GDM1 (cell line): ENCODE measurements around the gene PDIK1L.
A peak's percentile ranks its signal among the peaks of the same experiment; 100 is the strongest.

ENCODE experiments used
- DNase-seq: peaks from one replicate; lab custom pipeline; 2025; lab: John Stamatoyannopoulos, UW

The PDIK1L gene

DNA sequence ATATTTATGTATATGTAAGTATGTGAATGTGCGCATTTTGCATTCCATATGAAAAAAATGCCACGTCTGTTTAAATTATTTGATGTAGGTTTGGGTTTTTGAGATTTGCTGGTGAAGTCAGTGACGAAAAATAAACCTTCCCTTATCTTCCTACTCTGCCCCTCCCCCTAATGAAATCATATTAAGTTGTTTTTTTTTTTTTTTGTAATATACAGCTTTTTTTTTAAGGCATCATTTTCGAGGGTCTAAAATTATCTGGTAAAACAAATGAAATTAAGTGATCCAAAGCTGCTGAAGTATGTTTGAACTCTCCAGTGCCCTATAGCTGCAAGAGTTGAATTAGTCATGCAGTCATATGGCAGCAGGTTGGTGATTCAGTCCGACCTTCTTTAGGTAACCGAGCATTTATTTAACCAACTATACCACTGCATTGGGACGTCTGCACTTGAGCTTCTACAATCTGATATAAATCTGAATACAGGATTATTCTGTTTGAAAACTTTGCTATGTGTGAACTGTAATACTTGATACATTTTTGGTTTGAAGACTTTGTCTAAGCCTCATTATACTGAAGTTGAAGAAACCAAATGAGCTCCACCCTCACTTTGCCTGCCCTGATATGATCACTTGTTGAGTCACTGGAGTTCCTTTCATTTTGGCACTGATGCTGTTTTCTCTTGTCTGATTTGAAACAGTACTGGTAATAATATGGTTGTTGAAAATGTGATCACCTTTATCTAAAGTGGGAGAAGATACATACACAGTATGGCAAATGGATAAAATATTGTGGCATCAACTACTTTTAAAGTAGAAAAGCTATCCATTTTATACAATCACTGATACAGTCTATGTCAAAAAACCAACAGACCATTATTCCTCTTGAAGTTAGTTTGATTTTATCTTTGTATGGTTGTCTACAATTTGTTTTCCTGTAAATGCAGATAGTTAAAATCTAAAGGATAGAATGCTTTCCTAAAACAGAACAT lies 11.7 kb downstream of the PDIK1L start:
- DNase-seq = no peak

DNA sequence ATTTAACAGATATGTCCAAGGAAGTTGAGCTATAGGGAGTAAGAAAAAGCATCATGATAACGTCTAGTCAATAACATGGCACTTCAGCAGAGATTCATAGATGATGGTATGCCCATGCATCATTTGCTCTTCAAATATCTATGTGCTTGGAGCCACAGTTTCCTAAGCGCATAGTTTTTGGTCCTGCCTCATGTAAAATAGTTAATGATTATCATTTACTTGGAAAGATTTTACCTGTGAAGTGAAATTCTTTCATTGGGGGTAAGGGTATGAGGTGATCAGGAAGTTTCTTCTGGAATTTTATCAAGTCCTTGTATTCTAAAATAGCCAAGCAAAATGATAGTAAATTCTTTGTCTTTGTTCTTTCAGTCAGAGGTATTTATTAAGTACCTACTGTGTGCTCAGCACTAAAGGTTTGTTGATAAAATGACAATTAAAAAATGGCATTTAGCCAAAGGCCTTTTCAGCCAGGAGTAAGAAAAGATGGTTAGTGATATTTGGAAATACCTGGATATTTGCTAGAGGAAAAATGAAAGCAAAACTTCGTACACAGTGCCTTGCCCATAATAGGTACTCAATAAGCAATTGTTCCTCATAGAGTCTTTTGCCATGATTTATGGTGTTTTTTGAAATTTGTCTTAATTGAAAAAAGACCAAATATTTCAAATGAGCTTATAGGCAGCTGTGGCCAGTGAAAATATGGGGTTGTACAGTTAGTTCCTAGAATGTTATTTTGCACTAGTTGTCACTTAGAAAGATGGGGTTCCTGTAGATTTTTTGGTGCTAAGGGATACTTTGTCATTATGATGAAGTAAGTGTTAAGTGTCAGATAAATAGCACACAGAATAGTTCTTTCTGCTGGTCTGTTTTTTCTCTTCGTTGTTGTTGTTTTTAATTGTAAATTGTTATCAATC lies 13.1 kb downstream of the PDIK1L start:
- no peak for DNase-seq

DNA sequence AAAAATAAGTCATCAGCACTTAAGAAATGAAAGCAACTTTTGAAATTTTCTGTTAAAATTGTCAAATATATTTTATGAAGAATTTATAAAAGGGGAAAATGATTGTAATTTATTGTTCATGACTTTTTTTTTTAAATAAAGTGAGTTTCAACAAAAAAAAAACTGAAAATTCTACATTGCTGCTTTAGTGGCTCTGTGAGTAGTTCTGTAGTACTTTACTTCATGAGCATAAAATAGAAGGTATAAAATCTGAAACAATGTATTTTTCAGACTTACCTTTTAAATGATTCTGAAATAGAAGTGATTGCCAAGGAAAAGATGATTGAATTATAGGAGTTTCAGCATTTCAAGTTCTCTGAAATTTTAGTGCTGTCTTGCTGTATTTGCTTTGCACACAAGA lies 13.8 kb downstream of the PDIK1L start:
- DNase-seq = no peak

DNA sequence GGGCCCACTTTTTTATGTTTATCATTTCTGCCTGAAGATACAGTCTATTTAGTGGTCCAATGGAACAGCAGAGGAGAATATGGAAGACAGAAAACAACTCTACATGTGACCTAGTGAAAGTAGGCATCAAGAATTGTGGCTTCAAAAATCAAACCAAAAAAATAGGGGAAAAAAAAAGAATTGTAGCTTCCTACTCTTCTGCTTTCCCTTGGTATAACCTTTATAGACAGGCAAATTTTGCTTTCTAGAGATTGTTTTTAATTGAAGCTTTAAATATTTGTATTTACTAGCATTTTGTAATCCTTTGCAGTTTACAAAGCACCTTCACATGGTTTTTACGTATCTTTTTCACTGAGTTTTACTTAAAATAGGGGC lies 14.3 kb downstream of the PDIK1L start:
- no peak for DNase-seq

DNA sequence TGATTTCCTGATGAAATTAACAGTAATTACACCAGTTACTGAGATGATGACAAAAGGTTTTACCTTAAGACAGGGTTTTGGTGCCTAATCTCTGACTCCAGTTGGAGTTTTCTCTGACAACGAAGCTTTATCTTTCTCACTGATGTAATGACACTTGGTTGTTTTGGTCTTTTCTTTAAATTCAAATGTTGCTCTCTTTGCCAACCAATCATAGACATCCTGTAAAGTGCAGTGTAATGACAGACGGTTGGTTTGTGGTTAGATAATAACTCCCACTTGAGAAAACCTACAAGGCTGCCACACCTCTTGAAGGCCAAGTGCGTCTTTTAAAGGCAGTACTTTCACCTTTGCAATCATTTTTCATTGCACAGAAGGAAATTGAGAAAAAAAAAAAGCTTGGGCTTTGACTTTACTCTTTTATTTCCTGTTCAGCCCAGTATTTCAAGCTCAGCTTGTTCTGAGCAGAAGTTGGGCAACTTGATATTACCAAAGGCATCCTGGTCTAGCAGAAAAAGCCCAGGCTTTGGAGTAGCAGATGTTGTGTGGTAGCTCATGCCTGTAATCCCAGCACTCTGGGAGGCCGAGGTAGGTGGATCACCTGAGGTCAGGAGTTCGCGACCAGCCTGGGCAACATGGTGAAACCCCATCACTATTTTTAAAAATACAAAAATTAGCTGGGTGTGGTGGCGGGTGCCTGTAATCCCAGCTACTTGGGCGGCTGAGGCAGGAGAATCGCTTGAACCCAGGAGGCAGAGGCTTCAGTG lies 14.9 kb downstream of the PDIK1L start:
- DNase-seq = peak; percentile 66

DNA sequence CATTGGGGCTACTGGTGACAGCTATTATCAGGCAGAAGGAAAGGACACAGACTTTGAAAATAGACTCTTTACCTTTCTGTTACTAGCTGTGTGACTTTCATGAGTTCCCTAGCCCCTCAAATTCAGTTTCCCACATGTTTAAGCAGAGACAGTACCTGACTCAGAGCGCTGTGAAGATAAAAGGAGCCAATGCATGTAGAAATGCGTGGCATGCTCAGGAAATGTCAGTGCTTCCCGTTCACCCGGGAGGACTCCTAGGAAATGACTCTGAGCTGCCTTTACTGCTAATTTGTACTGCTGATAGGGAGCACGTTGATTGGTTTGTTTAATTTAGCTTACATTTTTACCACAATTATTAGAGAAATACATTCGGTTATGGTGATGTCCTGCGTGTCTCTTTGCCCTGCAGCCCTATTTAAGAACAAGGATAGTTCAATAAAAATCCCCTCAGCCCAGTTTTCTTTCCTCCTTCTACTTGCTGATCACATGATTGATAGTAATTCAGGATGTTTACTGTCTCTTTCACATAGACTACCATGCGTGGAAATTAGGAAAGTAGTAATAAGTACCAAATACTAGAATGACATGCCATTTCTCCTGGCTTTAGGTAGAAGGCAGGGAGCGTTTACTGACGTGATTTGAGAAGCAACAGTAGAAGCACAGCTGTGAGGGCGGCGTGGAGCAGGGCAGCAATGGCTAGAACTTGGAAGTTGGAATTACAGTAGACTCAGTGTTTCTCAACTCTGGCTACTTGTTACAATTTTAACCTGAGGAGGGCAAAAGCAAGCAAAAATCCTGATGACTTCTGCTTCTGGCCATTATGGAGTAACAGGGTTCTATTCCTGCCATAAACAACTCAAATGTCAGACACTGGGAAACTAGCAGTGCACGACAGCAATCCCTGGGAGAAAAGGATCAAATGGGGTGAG lies 15.9 kb downstream of the PDIK1L start:
- DNase-seq = no peak

DNA sequence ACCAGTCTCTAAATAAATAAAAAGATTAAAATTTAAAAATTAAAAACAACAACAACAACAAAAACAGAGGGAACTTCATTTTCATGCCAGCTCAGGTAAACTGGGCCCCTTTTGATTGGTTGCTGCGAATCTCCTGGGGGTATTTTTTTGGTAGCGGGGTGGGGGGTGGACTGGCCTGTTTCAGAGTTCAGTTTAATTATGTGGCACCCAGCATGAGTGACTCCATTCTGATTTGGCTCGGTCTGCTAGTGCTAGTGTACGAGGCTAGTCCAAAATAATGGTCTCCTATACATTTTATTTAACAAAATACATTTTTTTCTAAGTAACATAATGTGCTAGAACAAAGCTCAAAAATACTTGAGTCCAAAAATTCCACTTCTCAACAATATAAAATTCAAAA lies 18.2 kb downstream of the PDIK1L start:
- DNase-seq = no peak

DNA sequence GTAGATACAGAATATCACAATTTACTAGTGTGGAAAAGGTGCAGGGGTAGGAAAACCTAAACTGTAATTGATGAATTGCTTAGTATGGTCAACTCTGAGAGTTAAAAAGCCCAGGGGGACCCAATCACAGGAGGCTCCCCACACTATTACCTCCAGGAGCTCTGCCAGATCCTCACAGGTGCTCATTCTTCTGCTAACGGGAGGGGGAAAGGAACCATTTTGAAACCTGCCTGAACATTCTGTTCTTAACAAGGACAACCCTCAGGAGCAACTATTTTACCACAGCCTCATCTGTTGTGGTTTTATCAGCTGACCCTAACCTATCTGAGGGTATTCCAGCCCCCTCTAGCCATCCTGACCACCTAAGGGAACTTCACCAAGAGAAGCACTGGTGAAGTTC lies 19.1 kb downstream of the PDIK1L start:
- no peak for DNase-seq

DNA sequence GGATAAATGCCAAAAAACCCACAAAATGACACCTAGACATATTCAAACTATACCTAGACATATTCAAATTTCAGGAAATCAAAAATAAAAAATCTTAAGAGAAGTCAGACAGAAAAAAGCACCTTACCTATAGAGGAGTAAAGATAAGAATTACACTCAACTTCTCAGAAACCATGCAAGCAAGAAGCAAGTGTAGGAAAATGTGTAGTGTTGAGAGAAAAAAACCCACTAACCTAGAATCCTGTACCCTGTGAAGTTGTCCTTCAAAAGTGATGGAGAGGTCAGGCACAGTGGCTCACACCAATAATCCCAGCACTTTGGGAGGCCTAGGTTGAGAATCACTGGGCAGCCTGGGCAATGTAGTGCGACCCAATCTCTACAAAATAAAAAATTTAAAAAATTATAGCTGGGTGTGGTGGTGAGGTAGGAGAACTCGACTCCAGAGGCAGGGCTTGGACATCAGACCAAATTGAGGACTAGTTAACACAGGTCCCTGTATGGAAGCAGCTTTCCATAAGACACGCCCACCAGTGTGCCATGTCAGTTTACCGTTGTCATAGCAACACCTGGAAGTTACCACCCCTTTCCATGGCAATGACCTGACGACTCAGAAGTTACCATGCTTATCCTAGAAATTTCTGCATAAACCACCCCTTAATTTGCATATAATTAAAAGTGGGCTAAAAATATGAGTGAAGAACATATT lies 20.7 kb downstream of the PDIK1L start:
- no peak for DNase-seq

DNA sequence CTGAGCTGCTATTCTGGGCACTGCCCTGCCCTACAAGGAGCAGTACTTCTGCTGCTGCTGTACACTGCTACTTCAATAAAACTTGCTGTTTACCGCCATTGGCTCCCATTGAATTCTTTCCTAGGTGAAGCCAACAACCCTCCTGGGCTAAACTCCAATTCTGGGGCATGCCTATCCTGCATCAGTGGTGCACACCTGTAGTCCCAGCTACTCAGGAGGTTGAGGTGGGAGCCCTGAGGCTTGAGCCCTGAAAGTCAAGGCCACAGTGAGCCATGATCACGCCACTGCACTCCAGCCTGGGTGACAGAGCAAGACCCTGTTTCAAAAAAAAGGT lies 21.2 kb downstream of the PDIK1L start:
- no peak for DNase-seq

DNA sequence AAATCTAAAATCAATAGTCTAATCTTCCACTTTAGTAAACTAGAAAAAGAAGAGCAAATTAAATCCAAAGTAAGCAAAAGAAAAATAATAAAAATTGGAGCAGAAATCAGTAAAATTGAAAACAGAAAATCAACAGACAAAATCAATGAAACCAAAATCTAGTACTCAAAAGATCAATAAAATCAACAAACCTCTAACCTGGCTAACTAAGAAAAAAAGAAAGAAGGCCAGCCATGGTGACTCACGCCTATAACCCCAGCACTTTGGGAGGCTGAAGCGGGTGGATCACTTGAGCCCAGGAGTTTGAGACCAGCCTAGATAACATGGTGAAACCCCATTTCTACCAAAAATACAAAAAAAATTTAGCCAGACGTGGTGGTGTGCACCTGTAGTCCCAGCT lies 22.8 kb downstream of the PDIK1L start:
- DNase-seq = no peak

DNA sequence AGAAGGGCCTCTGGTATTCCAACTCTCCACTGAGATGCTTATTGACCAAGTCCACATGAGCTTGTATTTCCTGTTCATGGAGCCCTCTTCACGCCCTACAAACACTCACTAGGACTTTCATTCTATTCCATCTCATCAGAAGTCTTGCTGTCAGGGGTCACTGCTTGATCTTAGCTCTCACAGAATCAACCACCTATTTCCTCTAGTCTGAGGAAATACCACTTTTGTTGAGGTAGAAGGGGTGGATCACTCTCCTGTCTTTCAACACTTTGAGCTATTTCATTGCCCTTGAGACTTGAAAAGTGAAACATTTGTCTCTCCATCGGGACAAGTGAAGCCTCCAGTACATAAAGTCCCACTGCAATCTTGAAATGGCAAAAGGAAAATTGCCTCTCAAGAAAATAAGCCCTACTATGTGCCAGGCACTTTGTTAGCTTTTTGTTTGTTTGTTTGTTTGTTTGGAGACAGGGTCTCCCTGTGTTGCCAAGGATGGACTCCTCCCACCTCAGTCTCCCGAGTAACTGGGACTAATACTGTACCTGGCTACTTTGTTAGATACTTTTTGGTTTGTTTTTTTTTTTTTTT lies 27.4 kb downstream of the PDIK1L start:
- DNase-seq = peak; percentile 21

DNA sequence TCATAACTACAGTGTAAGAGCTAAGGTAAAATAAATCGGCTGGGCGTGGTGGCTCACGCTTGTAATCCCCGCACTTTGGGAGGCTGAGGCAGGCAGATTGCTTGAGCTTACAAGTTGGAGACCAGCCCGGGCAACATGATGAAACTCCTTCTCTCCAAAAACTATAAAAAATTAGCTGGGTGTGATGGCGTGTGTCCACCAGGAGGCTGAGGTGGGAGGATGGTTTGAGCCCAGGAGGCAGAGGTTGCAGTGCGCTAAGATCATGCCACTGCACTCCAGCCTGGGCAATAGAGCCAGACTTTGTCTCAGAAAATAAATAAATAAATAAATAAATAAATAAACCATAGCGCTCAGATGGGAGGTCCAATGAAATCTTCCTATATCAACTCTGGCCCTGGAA lies 30.5 kb downstream of the PDIK1L start:
- no peak for DNase-seq

DNA sequence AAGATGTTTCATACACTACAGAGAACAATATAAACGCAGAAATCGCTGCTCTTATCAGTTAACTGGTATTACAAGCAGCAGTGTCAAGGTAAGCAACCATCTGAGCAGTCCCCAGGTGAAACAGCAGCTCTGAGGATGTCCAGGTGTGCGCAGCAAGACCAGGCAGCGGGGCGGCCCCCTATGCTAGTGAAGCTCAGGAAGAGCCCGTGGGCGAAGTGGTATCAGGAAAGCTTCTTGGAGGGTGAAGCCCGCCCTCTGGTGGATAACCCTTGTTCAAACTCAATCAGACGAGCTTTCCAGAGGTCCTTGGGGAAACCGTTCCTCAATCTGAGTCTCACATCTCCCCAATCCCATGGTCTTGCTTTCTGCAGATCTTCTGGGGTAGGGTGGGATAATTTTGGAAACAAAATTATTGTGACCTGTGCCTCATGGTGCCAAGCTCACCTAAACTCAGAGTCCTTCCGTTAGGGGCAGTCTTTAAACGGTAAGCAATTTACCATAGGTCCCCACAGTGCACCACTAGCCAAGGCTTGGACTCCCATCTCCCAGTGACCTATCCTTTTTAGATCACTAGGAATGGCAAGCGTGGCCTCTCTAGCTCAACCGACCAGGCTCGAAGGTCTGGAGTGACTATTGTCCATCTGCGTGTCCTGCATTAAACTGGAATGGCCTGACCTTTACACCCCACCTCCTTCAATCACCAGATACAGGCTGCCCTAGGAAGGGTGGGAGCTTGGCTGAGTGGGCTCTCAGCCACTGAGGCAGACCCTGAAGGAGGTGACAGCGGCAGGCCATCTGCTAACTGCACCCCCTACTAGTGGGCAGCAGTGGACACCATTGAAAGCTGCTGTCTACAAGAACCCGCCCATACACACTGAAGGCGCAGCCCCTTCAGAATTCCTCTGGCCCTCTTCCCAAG lies 33.7 kb downstream of the PDIK1L start:
- peak; percentile 66 for DNase-seq

DNA sequence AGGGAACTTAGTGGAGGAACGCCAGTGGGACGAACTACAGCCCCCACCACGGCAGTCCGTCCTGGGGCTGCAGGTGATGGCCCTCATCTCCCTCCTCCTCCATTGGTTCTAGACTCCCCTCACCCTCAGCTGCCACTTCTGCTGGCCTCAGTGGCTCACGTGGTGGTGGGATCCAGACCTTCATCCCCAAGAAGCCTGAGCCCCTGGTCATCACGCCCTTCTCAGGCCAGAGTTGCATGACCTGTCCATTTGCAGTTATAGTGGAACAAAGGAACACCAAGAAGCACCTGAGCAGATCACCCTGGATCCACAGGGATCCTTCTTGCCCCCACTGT lies 34.3 kb downstream of the PDIK1L start:
- DNase-seq = no peak

DNA sequence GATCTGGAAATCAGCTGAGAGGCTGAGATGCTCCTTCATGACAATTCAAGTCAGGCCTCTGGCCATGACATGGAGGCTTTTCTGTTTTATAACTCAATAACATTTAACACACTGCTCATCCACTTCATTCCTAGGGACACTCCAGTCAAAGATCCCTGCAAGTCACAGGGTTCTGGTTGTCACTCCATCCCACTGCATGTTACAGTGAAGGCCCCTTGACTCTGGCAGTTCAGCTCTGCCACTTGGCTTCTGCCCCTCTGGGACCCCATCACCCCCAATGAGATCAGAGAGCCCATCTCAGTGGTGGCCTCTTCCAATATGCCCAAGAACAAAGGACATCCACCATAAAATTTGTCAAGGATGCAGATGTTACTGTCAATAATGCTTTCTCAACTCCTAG lies 37.3 kb downstream of the PDIK1L start:
- no peak for DNase-seq

DNA sequence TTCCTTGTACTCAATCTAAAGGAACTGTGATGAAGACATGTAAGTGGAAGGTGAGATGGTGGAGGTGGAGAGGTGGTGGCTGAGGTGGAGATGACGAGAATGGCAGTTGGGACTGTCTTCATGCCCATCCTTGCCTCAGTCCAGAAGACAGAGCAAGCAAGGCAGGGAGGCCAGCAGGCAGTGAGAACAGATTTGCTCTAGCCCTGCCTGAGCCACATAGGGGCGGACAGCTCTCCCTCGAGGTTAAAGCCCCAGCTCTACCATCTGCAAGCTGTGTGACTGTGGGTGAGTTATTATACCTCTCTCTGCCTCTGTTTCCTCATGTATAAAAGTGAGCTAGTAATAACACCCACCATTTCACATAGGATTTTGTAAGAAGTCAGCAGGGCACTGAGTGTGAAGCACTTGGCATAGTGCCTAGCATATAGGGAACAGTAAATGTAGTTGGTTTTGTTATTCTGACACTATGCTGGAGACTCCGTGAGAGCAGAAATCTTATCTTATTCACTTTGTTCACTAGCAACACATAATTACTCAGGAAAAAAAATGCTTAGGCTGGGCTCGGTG lies 42.4 kb downstream of the PDIK1L start:
- DNase-seq = no peak

DNA sequence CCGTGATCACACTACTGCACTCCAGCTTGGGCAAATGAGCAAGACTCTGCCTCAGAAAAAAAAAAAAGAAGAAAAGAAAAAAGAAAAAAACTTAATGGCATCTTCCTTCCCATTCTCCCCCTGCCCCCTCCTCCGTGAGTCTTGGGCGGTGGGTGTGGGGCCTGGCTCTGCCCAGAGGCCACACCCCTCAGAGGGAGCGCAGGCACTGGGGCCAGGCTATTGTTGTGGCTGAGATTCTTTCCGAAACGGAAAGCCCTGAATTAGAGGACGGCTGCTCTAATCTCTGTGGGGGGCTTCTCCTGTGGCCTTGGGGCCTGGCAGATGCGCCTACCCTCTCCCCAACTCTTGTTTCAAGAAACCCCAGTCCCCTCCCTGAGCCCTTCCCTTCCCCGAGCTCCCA lies 43.1 kb downstream of the PDIK1L start:
- DNase-seq = no peak
